ENCODE results near the gene RAPGEF3. TPM values are rescaled to one million over a fixed set of nuclear protein-coding genes. Genes with fewer than 3 reads are reported as not detected.

The RAPGEF3 gene
- total RNA-seq, 1 experiment from 2014 or later = 2.6 TPM

DNA sequence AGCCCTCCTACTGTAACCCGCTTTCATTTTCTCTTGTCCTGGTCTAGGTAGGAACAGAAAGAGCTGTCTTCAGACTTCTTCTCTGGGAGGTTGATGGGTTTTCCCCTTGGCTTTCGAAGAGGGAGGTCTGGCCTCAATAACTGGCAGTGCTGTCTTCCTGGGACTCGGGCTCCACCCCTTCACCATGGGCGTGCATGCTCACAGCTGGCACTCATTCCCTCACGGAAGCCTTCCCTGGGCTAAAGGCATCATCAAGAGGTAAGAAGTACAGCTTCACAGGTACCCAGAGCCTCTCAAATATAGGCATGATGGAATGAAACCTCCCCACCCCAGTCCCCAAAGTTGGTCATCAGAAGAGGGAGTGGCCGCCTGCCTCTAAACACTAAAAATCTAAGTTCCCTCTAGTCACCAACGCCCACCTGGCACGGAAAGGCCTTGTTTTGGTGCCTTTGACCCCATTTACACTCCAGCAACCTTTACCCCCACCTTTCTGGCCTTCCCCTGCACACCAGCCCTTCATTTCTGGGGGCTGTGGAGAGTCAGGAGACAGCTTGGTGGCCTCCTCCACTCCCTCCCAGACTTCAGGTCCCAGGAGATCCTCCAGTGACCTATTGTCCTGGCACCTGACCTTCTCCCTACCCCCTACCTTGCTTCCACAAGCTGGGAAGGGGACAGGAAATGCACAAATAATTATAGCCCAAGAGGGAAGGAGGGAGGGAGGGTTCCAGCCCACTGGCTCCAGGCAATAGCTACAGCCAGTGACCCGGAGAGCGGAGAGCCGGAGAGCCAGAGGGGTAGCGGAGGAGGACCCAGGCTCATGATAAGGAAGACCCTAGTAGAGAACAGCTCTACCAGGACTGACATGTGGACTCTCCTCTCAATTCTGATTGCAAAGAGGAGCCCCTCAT lies 2.8 kb downstream of the RAPGEF3 start:
- DNase-seq (ENCODE audit: low read depth) = no peak

- no peak for DNase-seq (ENCODE audit: low read depth)
These were observed 3.8 kb downstream of the RAPGEF3 start for GRCh38 chr12:47754881-47755280.

DNA sequence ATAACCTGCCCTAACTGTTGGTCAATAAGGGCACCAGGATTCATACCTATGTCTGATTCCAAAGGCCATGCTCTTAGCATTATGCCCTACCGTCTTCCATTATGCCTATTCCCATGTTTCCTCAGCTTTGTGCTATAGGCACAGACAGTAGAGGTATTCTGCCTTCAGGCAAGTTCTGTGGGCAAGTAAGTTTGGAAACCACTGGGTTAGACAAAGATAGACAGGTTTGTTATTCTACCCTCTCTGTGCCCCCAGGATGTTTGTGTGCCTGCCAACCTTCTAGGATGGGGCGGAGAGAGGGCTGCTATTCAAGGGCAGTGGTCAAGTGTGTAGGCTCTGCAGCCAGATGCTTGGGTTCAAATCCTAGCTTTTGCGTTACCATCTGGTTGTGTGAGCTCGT lies 4.6 kb downstream of the RAPGEF3 start:
- peak; percentile 92 for DNase-seq (ENCODE audit: low read depth)

DNA sequence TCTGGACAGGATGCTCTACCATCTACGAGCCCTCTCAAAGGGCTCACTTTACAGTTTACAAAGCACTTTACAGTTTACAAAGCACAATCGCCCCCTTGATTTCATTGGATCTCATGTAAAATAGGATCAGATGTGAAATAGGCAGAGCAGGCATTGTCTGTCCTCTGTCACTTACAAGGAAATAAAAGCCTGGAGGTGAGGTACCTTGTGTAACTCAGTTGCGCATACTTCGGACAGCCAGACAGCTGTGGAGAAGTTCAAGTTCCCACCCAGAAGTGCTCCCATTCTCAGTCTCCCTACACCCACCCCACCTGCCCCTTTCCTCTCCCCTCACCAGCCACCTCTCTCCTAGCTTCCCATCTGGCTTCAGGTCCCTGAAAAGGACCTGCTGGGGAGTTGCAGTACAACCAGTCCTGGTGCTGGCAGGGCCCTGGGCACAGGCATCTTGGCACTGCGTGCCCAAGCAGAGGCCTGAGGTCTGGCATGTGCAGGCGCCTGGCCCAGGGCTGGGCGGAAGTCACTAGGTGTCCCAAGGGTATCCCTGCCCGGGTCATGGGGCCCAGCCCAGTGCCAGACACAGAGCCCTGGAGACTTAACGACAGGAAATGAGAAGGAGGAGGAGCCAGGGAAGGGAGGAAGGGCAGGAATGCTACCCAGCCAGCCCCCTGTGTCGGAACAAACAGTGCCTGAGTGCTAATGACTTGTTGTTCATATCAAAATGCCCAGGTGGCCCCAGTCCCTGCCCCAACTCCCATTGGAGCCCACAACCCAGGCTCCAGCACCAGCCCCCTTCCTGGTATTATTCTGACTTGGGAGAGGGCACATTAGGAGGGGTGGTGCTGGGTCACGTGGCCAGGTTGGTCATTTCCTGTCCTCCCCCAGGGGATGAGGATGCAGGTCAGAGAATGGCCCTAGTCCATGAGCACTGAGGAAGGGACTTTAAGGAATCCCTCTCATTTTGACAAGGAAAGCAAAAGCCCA lies 5.4 kb downstream of the RAPGEF3 start:
- peak; percentile 82 for DNase-seq (ENCODE audit: low read depth)

DNA sequence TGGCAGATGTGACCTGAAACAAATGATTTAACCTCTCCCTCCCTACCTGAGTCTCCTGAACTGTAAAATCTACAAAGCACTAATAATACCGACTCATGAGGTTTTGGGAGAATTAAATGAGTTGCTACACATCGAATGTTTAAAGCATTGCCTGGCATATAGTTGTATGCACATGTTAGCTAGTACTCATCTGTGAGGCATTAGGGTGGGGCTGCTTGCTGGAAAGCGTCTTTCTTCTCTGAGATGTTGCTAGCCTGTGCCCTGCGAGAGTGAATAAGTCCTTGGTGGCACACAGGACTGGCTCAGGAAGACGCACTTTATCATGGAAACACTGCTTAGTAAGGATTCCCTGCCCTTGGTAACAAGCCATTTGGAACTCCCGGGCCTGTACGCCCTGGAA lies 6.1 kb downstream of the RAPGEF3 start:
- DNase-seq (ENCODE audit: low read depth) = no peak

GRCh38 chr12:47752121-47752520 lies 6.6 kb downstream of the RAPGEF3 start:
- no peak for DNase-seq (ENCODE audit: low read depth)

GRCh38 chr12:47751561-47751960 lies 7.1 kb downstream of the RAPGEF3 start:
- DNase-seq (ENCODE audit: low read depth) = no peak

- no peak for DNase-seq (ENCODE audit: low read depth)
These were observed 7.7 kb downstream of the RAPGEF3 start for GRCh38 chr12:47750916-47751470.

- no peak for DNase-seq (ENCODE audit: low read depth)
These were observed 8.4 kb downstream of the RAPGEF3 start for GRCh38 chr12:47750229-47750798.

DNA sequence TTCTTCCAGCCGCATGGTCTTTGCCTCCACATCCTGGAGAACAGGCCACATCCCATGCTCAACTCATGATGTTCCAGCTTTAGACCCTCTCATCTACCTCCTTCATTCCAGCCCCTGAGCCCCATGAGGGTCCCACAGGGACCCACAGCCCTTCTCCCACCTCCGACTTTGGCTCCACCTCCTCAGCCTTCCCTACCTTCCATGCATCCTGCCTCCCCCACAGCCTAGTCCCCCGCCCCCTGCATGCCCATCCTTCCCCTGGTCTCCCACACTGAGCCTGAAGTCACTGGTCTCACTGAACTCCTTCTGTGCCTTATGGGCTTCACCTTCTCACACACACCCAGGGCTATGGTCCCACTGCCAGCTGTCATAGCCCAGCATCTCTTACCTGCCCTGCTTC lies 9.8 kb downstream of the RAPGEF3 start:
- no peak for DNase-seq (ENCODE audit: low read depth)

DNA sequence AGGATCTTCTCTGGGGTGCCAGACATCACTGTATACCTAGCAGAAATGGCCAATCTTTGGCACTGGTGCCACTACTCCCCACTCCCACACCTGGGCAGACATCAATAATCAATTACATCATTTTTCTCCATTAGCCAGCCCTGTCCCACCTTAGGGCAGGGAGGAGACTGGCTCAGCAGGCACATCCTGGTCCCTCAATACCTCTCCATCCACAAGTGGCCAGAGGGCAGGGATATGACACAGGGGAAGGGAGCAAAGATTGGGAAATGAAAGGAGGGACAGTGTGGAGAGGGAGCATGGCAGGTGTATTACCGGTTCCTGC lies 10.2 kb downstream of the RAPGEF3 start:
- no peak for DNase-seq (ENCODE audit: low read depth)

DNA sequence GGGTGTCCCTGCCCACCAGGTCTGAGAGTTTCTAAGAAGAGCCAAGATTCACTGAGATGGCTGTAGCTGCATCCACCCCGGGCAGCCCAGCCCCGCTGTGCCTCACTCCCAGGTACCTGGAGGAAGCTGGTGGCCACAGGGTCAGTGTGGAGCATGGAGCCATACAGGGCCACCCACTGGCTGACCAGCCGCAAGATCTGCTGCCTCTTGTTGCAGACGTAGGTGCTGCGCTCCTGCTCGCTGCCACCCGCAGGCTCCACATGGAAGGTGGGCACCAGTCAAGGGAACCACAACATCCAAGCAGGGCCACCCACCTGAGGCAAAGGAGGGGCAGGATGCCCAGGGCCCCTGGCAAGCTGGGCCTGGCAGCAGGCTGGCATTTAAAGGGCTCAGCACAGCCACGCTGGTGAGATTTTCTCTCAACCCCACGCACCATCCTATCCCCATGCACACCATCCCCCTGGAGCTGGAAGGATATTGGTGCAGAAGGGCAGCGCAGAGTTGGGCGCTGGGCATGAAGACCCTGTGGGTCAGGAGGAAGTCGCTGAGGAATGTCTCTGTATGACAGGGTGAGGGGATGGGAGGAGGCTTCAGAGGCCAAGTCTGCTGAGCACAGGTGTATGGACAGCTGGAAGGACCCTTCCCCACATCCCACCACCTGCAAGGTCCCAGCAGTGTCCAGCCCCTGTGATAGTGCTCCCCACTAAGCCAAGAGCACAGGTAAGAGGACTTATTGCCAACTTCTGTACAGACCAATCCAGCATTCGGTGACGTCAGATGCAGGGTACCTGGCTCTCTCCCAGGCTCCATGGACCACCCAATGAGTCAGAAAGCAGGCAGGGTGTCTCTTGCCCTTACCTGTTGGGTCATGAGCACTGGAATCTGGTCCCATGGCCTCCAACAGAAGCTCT lies 10.8 kb downstream of the RAPGEF3 start:
- no peak for DNase-seq (ENCODE audit: low read depth)

DNA sequence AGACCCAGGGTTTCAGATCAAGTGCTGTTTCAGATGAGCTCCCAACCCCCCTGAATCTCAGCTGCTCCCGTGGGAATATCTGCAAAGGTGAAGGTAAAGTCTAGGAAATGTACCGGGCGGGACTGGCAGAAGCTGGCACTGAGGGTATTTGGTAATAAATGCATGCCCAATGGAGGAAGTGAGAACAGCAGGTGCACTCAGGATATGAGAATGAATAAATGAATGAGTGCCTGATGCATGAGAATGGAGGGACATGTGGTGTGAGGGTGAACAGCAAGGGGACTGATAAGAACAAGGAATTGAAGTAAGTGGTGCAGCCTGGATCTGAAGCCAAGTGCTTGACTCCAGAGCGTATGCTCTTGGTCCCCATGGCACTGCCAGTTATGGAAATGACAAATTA lies 11.6 kb downstream of the RAPGEF3 start:
- no peak for DNase-seq (ENCODE audit: low read depth)

- DNase-seq (ENCODE audit: low read depth) = no peak
These were observed 12.2 kb downstream of the RAPGEF3 start for GRCh38 chr12:47746523-47746922.

DNA sequence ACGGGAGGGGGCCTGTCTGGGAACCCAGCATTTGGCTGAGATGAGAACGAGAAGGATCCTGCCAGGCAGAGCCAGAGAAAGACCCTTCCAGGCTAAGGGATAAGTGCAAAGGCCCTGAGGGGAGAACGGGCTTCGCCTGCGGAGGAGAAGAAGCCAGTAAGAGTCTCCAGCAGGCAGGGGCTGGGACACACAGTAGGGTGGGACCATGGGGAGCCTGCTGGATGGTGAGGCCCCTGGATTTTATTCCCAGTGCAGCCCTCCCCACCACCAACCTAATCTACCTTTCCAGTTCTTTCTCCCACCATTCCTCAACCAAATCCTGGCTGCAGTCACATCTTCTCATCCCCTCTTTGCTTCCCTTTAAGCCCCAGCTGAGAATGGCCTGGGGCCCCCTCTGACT lies 12.6 kb downstream of the RAPGEF3 start:
- no peak for DNase-seq (ENCODE audit: low read depth)

GRCh38 chr12:47745485-47746041 lies 13.1 kb downstream of the RAPGEF3 start:
- no peak for DNase-seq (ENCODE audit: low read depth)

DNA sequence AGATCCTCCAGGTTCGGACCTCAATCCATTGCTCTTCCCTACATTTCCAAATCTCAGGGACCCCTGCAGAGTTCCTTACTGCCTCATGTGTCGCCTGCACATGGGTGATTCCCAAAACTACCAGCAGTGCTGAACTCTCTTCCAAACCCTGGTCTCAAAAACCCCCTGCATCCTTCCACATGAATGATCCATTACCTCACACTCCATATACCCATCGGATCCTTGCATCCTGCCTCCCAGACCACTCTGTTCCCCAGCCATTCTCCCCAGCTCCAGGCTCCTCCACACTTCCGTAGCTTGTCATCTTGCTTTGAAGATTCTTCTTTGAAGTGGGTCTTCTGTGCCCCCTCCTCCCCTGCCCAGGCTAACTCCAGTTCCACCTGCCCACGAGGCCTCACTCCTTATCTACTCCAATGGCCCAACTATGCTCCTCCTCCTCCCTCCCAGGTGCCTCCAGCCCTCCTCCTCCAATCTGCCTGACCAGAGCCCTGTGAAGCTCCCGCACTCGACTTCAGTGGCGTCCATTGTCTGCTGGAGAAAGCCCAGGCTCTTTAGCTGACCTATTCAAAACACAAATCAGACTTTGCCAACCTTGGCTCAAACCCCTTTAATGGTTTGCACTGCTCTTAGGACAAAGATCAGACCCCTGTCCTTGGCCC lies 13.8 kb downstream of the RAPGEF3 start:
- no peak for DNase-seq (ENCODE audit: low read depth)

GRCh38 chr12:47744005-47744651 lies 14.6 kb downstream of the RAPGEF3 start:
- no peak for DNase-seq (ENCODE audit: low read depth)

DNA sequence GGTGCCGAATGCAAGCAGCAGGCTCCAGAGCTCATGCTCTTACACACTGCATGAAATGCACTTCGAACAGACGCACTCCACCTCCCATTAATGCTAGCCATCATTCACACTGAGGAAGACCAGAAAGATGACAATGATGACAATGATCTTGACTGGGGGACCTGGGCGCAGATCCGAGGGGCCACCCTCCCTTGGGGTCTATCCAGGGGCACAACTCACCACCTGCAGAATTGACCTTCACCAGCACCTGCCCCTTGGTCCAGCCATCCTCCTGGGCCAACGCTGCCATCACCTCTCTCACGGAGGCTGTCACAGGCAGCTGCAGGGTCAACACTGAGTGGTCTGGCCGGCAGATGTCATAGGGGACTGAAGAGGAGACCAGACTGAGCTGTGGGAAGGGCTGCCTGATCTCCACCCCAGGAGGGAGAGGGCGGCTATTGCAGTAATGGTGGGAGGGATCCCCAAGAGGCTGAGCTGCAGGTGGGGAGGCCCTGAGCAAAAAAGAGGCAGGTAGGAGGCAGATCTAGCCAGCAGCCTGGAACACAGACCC lies 15.3 kb downstream of the RAPGEF3 start:
- DNase-seq (ENCODE audit: low read depth) = no peak
